Measurements from ENCODE around the gene GLRX3. TPM values are rescaled to one million over a fixed set of nuclear protein-coding genes. Genes with fewer than 3 reads are reported as not detected.
"Not testable (repeated sequence)": the region's sequence is repeated elsewhere in the genome, so short reads cannot be mapped to it uniquely, and the experiment has no call there.

GLRX3 gene
- total and polyA plus RNA-seq, 12 donors = 34.2 to 139 (median 73.2) TPM

GRCh38 chr10:130200179-130201042 lies 64.2 kb downstream of the GLRX3 start:
- intact Hi-C loops (cut with DNase I) = no loop called here
- Histone ChIP-seq H3K4me3 (no peak overlapping the region), H3K9me3 (replicated peaks in 1 of 3) (no peaks in the 10 kb centered on the region), H3K27ac (no peak overlapping the region), H3K27me3 (no peaks in the 10 kb centered on the region), H3K36me3 (replicated peaks in 1 of 2) (no peaks in the 10 kb centered on the region), H3K4me1 (replicated peaks in 1 of 2) (no peaks in the 10 kb centered on the region)
- no peak for DNase-seq
- no peak for TF ChIP-seq CTCF (IDR thresholded peaks at IDR 0.05)
- no peak for TF ChIP-seq POLR2A (IDR thresholded peaks at IDR 0.05)
- WGBS, 4 donors = 78 to 82% (median 80%) methylated on average over 20 to 26 of the region's 26 CpGs

GRCh38 chr10:130201043-130201380 lies 64.8 kb downstream of the GLRX3 start:
- Histone ChIP-seq H3K27me3 (no peaks in the 10 kb centered on the region), H3K9me3 (replicated peaks in 1 of 3) (no peaks in the 10 kb centered on the region), H3K36me3 (replicated peaks in 1 of 2) (no peaks in the 10 kb centered on the region), H3K4me3 (no peak overlapping the region), H3K27ac (no peak overlapping the region), H3K4me1 (replicated peaks in 1 of 2) (no peaks in the 10 kb centered on the region)
- TF ChIP-seq CTCF (IDR thresholded peaks at IDR 0.05) (no peak), POLR2A (IDR thresholded peaks at IDR 0.05) (no peak)
- intact Hi-C loops (cut with DNase I) = no loop called here
- DNase-seq = no peak
- WGBS, 4 donors = 64 to 77% (median 74%) methylated on average over 5 to 8 of the region's 8 CpGs

GRCh38 chr10:130202150-130202549 lies 66.0 kb downstream of the GLRX3 start:
- H3K36me3 ChIP-seq (replicated peaks in 1 of 2); H3K27ac ChIP-seq; H3K4me1 ChIP-seq (replicated peaks in 1 of 2); H3K27me3 ChIP-seq; DNase-seq; intact Hi-C loops (cut with DNase I); H3K4me3 ChIP-seq; H3K9me3 ChIP-seq (replicated peaks in 1 of 3): not testable (repeated sequence)
- WGBS, 4 donors = 45 to 55% (median 49%) methylated on average over 4 of the region's 4 CpGs

GRCh38 chr10:130202984-130203621 lies 66.9 kb downstream of the GLRX3 start:
- Histone ChIP-seq H3K4me3 (no peak overlapping the region), H3K36me3 (replicated peaks in 1 of 2) (no peaks in the 10 kb centered on the region), H3K27me3 (no peaks in the 10 kb centered on the region), H3K27ac (no peak overlapping the region), H3K4me1 (replicated peaks in 1 of 2) (no peaks in the 10 kb centered on the region), H3K9me3 (replicated peaks in 1 of 3) (no peaks in the 10 kb centered on the region)
- no peak for DNase-seq
- intact Hi-C loops (cut with DNase I) = no loop called here
- 87 to 90% (median 88%) methylated on average over 14 to 29 of the region's 29 CpGs for WGBS, 4 donors
- TF ChIP-seq CTCF (IDR thresholded peaks at IDR 0.05) (no peak), POLR2A (IDR thresholded peaks at IDR 0.05) (no peak)
